GM18951 (cell line): ENCODE measurements around the gene SNRPE.
"Not testable (repeated sequence)": the region's sequence is repeated elsewhere in the genome, so short reads cannot be mapped to it uniquely, and the experiment has no call there.

Source experiments
- POLR2A ChIP-seq: IDR thresholded peaks from 4 replicates; pipeline ENCODE4 v1.6.1; 2011; ENCODE audit warnings: mild to moderate bottlenecking; ENCODE audit not compliant: insufficient read length, insufficient read depth; ENCODE audit errors: extremely low read depth
- in situ Hi-C: fragments of 300-500 bp; cut with MboI; formaldehyde crosslinking; loops from one replicate; pipeline ENCODE4 v1.12.0; 2022; ENCODE audit warnings: low sequenced_read_pairs, mixed read lengths, inconsistent platforms; ENCODE audit not compliant: unreplicated experiment

The SNRPE gene

DNA sequence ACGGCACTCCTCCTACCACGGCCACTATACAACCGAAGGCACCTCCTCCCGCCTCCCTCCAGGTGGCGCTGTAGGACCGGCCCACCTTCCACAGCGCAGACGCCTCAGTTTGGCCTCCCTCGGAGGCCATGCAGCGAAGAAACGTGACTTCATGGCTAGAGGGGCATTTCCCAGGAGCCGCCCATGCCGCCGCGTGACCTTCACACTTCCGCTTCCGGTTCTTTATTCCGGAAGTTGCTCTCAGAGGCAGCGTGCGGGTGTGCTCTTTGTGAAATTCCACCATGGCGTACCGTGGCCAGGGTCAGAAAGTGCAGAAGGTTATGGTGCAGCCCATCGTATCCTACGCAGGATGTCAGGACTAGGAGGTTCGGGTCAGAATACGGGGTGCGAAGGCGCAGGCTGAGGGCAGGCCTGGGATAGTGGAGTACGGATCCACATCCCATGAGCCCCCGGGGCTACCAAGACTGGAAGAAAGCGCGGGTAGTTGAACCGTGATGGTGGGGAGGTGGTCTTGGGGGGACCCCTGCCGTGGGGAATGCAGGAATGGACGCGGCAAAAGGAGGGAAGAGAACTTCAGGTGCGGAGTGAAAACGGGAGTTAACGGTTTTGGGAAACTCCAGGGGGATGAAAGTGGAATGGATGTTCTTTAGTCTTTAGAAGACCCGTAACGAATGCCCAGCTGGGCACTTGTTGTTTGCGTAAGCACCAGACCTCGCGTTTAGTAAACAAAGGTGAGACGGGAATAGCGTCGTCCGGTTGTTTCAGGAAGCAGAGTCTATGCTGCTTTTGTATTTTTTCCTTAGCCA lies at the start of gene SNRPE:
Gene SNRPE, plus strand, starts transcription at position 221 of the 806 bp plus-strand sequence. Its CDS starts 61 bp downstream, at position 282.
- in situ Hi-C loops: loop anchor here (5.0 to 25.0 kb wide), 2 partner anchors 266 to 501 kb away; partner anchors contain the start of gene PLEKHA6
- peak; percentile 79 for TF ChIP-seq POLR2A

- TF ChIP-seq POLR2A: no peak
- in situ Hi-C loops: no loop called here
Measured at GRCh38 chr1:203813581-203814341, 47.6 kb upstream of the SNRPE start.

DNA sequence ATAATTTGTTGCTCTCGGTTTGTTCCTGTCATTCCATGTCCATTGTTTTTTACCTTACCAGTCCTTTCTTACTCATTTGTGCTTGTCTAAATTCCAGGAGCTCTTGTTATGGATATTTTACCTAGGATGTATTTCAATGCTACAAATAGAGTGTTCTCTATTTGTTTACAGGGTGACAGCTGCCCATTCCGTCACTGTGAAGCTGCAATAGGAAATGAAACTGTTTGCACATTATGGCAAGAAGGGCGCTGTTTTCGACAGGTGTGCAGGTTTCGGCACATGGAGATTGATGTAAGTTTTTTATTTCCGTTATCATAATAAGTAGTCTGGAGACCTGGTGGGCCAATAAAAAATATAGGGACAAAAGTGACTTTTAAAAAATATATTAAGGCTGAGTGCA lies 43.0 kb upstream of the SNRPE start:
- in situ Hi-C loops: no loop called here
- no peak for TF ChIP-seq POLR2A

DNA sequence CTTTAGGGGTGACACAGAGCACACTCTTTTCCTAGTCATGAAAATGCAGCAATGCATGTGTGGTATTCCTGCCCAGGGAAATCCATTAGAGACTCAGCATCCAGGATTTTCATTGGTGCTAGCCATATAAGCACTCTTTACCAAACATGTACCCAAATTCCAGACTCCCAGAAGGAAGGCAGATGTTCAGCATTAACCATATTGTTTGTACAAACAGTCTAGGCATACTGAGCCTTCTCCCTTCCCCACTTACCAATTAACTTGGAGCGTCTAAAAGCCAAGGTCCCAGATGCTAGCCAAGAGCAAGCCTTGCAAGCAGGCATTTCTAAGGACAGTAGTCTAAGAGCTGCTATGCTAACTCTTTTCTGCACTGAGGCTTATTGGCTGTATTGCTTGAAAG lies 38.1 kb upstream of the SNRPE start:
- no peak for TF ChIP-seq POLR2A

GRCh38 chr1:203826175-203826574 lies 35.2 kb upstream of the SNRPE start:
- no peak for TF ChIP-seq POLR2A
- in situ Hi-C loops: no loop called here

More for the DNA sequence above, 38.1 kb upstream of the SNRPE start:
- in situ Hi-C loops: no loop called here

DNA sequence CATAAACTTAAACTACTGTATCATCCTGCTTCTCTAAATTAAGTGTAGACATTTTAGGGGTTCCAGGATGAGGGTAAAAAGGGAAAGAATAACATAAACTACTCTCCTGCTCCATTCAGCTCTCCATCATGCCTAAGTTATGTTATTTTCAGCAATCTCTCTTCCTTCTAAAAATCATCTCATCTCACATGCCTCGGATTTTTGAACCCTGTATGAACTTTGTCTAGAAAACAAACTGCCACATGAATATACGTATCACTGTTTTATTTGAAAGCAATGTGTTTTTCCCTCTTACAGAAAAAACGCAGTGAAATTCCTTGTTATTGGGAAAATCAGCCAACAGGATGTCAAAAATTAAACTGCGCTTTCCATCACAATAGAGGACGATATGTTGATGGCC lies 33.4 kb upstream of the SNRPE start:
- no peak for TF ChIP-seq POLR2A
- in situ Hi-C loops: no loop called here

DNA sequence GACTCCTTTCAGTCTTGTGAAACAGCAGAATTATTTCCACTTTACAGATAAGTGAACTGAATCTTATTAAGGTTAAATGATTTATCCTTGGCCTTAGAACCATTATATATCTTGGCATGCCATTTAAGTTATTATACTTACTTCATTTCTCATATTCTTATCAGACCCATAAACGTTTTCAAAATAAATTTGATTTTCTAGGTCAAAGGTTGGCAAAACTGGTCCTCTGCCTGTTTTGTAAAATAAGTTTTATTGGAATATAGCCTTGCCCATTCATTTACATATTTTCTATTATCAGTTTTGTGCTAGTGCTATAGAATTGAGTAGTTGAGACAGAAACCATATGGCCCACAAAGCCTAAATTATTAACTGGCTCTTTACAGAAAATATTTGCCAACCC lies 32.9 kb upstream of the SNRPE start:
- no peak for TF ChIP-seq POLR2A
- in situ Hi-C loops: no loop called here

- in situ Hi-C loops: not testable (repeated sequence)
Measured at GRCh38 chr1:203829247-203829646, 32.2 kb upstream of the SNRPE start.

DNA sequence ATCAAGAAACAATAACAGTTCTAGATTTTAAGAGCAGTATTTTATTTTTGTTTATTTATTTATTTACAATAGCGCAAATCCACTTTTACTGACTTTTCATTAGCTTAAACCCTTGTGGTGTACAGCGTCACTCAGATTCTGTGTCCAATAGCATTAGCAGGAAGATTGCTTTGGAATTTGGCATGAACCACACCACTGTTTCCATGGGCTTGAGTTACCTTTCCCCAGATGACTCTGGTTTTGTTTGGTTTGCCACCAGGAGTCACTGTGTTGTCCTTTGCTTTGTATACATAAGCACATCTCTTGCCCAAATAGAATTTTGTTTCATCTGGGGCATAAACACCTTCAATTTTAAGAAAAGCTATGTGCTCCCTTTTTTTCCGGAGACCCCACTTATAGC lies 25.9 kb upstream of the SNRPE start:
- TF ChIP-seq POLR2A: no peak
- in situ Hi-C loops: no loop called here

- no peak for TF ChIP-seq POLR2A
- in situ Hi-C loops: no loop called here
Measured at GRCh38 chr1:203839081-203839480, 22.3 kb upstream of the SNRPE start.

GRCh38 chr1:203840208-203840808 lies 21.1 kb upstream of the SNRPE start:
- in situ Hi-C loops: no loop called here
- TF ChIP-seq POLR2A: no peak

GRCh38 chr1:203842559-203842876 lies 18.9 kb upstream of the SNRPE start:
- in situ Hi-C loops: no loop called here
- TF ChIP-seq POLR2A: no peak

GRCh38 chr1:203843435-203843834 lies 18.0 kb upstream of the SNRPE start:
- no peak for TF ChIP-seq POLR2A
- in situ Hi-C loops: no loop called here

- in situ Hi-C loops: loop anchor here (25.0 kb wide), 1 partner anchor 509 kb away; the partner anchor contains the start of gene PLEKHA6
Measured at GRCh38 chr1:203853112-203853511, 8.3 kb upstream of the SNRPE start.
